Left ventricle myocardium inferior (tissue), 1 donor: Measurements from ENCODE around the gene MRPL10. TPM values are rescaled to one million over a fixed set of nuclear protein-coding genes. Genes with fewer than 3 reads are reported as not detected.
A peak's percentile ranks its signal among the peaks of the same experiment; 100 is the strongest.

Experiments
- DNase-seq: peaks from one replicate; pipeline ENCODE4 v3.0.0-alpha.2; 2020
- H3K27ac ChIP-seq: fragments of 200-600 bp; replicated peaks from 2 replicates; pipeline ENCODE4 v1.8.0; 2021
- H3K27me3 ChIP-seq: fragments of 200-600 bp; 2 replicates; pipeline ENCODE4 v1.8.0; 2021; ENCODE audit warnings: low read depth
- H3K36me3 ChIP-seq: fragments of 200-600 bp; 2 replicates; pipeline ENCODE4 v1.8.0; 2021
- H3K4me1 ChIP-seq: fragments of 200-600 bp; 2 replicates; pipeline ENCODE4 v1.8.0; 2021
- H3K4me3 ChIP-seq: fragments of 200-600 bp; 2 replicates; pipeline ENCODE4 v1.8.0; 2021; ENCODE audit warnings: mild to moderate bottlenecking, moderate library complexity
- H3K9me3 ChIP-seq: fragments of 200-600 bp; replicated peaks from 2 replicates; pipeline ENCODE4 v1.8.0; 2021
- intact Hi-C: fragments of 100-400 bp; cut with micrococcal nuclease; formaldehyde crosslinking; loops from one replicate; pipeline ENCODE4 v1.11.0; 2022
- total RNA-seq: library from RNA; stranded (reverse); fragmentation: NEBNext Ultra II Directional; extraction: Animal tissue kit (Norgen Biotek cat#: 25700); gene quantifications from one replicate; pipeline ENCODE4 v1.2.1, GENCODE V29; 2021
- TF ChIP-seq, protein P1 (sequence below): fragments of 200-600 bp; IDR thresholded peaks from 2 replicates; pipeline ENCODE4 v1.8.0; 2021; ENCODE audit warnings: antibody characterized with exemption, mild to moderate bottlenecking, borderline replicate concordance
- donor health status: DM: no; HTN: yes; CAD: no; lungs with severe emphysema.

MRPL10 gene
- total RNA-seq, 1 donor from 2014 or later = 60.5 TPM

GRCh38 chr17:47804461-47804860 lies 26.9 kb downstream of the MRPL10 start:
- DNase-seq = no peak
- H3K27ac ChIP-seq = no peak overlapping the region
- intact Hi-C loops = no loop called here

DNA sequence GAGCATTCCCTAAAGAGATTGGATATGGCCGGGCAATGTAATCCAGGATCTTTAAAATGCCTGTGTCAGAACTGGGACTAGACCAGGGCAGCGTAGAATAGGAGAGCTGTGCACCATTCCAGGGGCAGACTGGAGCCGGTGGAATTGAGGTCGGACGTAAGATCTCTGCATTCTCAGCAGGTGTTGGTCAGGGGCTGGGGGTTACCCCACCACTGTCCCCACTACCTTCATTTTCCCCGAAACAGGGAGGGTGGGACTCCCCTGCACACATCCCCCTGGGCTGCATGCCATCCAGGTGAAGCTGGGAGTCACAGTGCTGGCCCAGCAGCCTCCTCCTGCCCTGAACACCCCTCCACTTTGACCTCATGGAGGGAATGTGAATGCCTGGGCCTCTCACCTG lies 27.6 kb downstream of the MRPL10 start:
- no peak for DNase-seq
- H3K4me1 ChIP-seq = peaks cover 10% of the 10 kb centered on the region
- peaks cover 16% of the 10 kb centered on the region for H3K36me3 ChIP-seq
- intact Hi-C loops = no loop called here
- H3K4me3 ChIP-seq = no peak overlapping the region
- H3K9me3 ChIP-seq = no peaks in the 10 kb centered on the region
- peaks cover 2% of the 10 kb centered on the region for H3K27me3 ChIP-seq
- H3K27ac ChIP-seq = no peak overlapping the region
- TF ChIP-seq, protein P1, sequence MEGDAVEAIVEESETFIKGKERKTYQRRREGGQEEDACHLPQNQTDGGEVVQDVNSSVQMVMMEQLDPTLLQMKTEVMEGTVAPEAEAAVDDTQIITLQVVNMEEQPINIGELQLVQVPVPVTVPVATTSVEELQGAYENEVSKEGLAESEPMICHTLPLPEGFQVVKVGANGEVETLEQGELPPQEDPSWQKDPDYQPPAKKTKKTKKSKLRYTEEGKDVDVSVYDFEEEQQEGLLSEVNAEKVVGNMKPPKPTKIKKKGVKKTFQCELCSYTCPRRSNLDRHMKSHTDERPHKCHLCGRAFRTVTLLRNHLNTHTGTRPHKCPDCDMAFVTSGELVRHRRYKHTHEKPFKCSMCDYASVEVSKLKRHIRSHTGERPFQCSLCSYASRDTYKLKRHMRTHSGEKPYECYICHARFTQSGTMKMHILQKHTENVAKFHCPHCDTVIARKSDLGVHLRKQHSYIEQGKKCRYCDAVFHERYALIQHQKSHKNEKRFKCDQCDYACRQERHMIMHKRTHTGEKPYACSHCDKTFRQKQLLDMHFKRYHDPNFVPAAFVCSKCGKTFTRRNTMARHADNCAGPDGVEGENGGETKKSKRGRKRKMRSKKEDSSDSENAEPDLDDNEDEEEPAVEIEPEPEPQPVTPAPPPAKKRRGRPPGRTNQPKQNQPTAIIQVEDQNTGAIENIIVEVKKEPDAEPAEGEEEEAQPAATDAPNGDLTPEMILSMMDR = no peak

More at GRCh38 chr17:47804461-47804860, 26.9 kb downstream of the MRPL10 start:
- H3K9me3 ChIP-seq = no peaks in the 10 kb centered on the region
- H3K36me3 ChIP-seq = peaks cover 23% of the 10 kb centered on the region
- H3K4me3 ChIP-seq = no peak overlapping the region
- H3K4me1 ChIP-seq = peaks cover 10% of the 10 kb centered on the region
- no peaks in the 10 kb centered on the region for H3K27me3 ChIP-seq
- TF ChIP-seq, protein P1 = no peak

- DNase-seq = no peak
- Histone ChIP-seq H3K4me1 (peaks cover 10% of the 10 kb centered on the region), H3K4me3 (no peak overlapping the region), H3K27ac (no peak overlapping the region), H3K36me3 (peaks cover 11% of the 10 kb centered on the region), H3K27me3 (peaks cover 8% of the 10 kb centered on the region), H3K9me3 (no peaks in the 10 kb centered on the region)
- intact Hi-C loops = no loop called here
- TF ChIP-seq, protein P1 = no peak
Measured at GRCh38 chr17:47803201-47803600, 28.1 kb downstream of the MRPL10 start.

DNA sequence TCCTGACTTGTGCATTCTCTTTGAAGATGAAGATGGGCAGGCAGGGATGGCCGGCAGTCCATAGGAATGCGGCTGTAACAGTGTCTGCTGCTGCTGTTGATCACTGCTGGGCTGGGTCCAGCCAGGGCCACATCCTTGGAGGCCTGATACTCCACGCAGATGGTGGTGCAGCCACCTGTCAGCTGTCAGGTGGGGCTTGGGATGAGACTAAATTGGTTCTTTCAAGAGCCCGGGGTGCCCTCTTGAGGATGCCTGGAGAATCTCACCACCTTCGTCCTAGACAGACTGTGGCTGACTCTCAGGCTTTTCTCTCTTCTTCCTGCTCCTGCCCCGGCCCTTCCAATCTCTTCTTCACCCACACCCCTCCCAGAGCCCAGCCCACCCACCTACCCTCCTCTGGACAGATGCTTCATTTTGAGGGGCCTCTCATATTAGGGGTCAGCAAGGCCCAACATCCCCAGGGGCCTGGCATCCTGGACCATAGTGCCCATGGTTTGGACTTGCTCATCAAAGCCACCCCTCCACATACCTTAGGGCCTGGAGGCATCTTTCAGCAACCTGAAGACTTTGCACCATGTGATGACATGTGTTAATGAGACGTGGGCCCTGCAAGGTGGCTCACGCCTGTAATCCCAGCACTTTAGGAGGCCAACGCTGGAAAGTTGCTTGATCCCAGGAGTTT lies 28.9 kb downstream of the MRPL10 start:
- Histone ChIP-seq H3K9me3 (no peaks in the 10 kb centered on the region), H3K36me3 (peaks cover 4% of the 10 kb centered on the region), H3K27me3 (peaks cover 9% of the 10 kb centered on the region), H3K4me3 (no peak overlapping the region), H3K27ac (no peak overlapping the region), H3K4me1 (peaks cover 10% of the 10 kb centered on the region)
- TF ChIP-seq, protein P1 = peak; percentile 64
- intact Hi-C loops = no loop called here
- DNase-seq = no peak

DNA sequence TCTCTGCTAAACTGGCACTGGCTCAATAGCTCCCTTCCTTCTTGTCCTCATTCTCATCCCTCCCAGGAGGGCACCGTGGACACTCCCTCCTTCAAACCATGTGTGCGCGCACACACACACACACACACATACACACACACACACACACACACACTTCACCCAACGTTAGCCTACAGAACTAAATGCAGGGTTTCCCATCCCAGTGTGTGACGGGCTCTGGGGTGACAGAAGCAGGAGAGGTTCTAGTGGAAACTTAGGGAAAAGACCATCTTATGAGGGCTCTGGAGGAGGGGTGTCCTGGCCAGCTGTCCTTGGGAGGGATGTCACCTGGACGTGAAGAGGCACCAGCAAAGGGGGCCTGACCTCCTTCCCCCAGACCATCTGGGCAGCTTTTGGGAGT lies 29.4 kb downstream of the MRPL10 start:
- no peak overlapping the region for H3K4me3 ChIP-seq
- peaks cover 10% of the 10 kb centered on the region for H3K4me1 ChIP-seq
- H3K27me3 ChIP-seq = peaks cover 13% of the 10 kb centered on the region
- TF ChIP-seq, protein P1 = no peak
- intact Hi-C loops = no loop called here
- no peaks in the 10 kb centered on the region for H3K9me3 ChIP-seq
- H3K27ac ChIP-seq = no peak overlapping the region
- no peak for DNase-seq
- H3K36me3 ChIP-seq = no peaks in the 10 kb centered on the region
